Osteocyte (in vitro differentiated cells): Measurements from ENCODE around the gene CPO. TPM values are rescaled to one million over a fixed set of nuclear protein-coding genes. Genes with fewer than 3 reads are reported as not detected.

Experiments
- DNase-seq: peaks from one replicate; pipeline ENCODE4 v3.0.0; 2021; ENCODE audit warnings: mixed read lengths; ENCODE audit not compliant: unreplicated experiment; ENCODE audit errors: extremely low spot score
- H3K27ac Mint-ChIP-seq: one replicate; pipeline ENCODE4 v1.8.0; 2021; ENCODE audit warnings: mild to moderate bottlenecking, mixed read lengths; ENCODE audit not compliant: unreplicated experiment
- H3K27me3 Mint-ChIP-seq: one replicate; pipeline ENCODE4 v1.8.0; 2021; ENCODE audit warnings: mixed read lengths; ENCODE audit not compliant: unreplicated experiment
- H3K36me3 Mint-ChIP-seq: one replicate; pipeline ENCODE4 v1.8.0; 2021; ENCODE audit warnings: mixed read lengths; ENCODE audit not compliant: unreplicated experiment
- H3K4me1 Mint-ChIP-seq: one replicate; pipeline ENCODE4 v1.8.0; 2021; ENCODE audit warnings: mixed read lengths; ENCODE audit not compliant: unreplicated experiment
- H3K4me3 Mint-ChIP-seq: one replicate; pipeline ENCODE4 v1.8.0; 2021; ENCODE audit warnings: mild to moderate bottlenecking, moderate library complexity, mixed read lengths; ENCODE audit not compliant: unreplicated experiment
- H3K9me3 Mint-ChIP-seq: one replicate; pipeline ENCODE4 v1.8.0; 2021; ENCODE audit warnings: mixed read lengths; ENCODE audit not compliant: unreplicated experiment
- total RNA-seq: library from RNA; stranded (reverse); gene quantifications from 2 replicates; pipeline ENCODE4 v1.2.1, GENCODE V29; 2021
- TF ChIP-seq, protein P1 (sequence below): fragments of 200-600 bp; sonication (generic); IDR thresholded peaks from 2 replicates; pipeline ENCODE4 v1.5.0; 2021; ENCODE audit warnings: antibody characterized with exemption, mild to moderate bottlenecking, moderate library complexity

CPO gene
- total RNA-seq, 1 donor from 2014 or later: not detected

DNA sequence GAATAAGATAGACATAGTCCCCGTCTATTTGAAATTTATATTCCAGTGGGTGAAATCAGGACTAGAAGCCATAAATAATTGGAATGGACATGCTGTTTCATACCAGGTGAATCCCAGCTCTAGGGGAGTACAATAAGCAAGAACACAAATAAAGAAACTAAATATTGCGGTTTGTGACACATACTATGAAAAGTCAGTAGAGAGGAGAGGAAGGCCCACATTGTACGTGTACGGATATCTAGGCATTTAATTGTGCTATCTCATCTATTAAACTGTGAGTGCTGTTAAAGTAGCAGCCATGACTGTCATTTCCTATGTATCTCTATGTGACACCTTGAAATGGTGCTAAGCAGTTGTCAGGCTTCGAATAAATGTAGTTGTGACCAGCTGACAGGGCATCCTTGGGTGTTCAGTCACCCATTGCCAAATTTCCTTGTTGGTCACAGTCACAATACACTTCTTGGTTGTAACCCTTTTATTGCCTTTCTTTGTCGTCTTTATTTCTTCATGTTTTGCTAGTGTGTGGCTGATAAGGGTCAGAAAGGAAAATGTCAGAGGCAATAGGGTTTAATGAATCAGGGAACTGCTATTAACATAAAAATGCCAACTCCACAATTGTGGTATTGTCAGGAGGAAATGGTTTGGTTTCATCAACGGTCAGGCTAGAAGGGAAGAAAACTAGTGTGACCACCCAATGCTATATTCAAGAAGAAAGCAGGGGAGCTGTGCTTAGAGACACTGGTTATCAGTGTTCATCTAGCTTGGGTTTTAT, 31.5 kb downstream of the CPO start:
- peaks cover 6% of the 10 kb centered on the region for H3K4me1 Mint-ChIP-seq
- H3K36me3 Mint-ChIP-seq: no peaks in the 10 kb centered on the region
- TF ChIP-seq, protein P1, sequence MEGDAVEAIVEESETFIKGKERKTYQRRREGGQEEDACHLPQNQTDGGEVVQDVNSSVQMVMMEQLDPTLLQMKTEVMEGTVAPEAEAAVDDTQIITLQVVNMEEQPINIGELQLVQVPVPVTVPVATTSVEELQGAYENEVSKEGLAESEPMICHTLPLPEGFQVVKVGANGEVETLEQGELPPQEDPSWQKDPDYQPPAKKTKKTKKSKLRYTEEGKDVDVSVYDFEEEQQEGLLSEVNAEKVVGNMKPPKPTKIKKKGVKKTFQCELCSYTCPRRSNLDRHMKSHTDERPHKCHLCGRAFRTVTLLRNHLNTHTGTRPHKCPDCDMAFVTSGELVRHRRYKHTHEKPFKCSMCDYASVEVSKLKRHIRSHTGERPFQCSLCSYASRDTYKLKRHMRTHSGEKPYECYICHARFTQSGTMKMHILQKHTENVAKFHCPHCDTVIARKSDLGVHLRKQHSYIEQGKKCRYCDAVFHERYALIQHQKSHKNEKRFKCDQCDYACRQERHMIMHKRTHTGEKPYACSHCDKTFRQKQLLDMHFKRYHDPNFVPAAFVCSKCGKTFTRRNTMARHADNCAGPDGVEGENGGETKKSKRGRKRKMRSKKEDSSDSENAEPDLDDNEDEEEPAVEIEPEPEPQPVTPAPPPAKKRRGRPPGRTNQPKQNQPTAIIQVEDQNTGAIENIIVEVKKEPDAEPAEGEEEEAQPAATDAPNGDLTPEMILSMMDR: no peak
- no peak overlapping the region for H3K4me3 Mint-ChIP-seq
- no peak for DNase-seq
- peaks cover 9% of the 10 kb centered on the region for H3K27me3 Mint-ChIP-seq
- H3K27ac Mint-ChIP-seq: no peak overlapping the region
- peaks cover 5% of the 10 kb centered on the region for H3K9me3 Mint-ChIP-seq

DNA sequence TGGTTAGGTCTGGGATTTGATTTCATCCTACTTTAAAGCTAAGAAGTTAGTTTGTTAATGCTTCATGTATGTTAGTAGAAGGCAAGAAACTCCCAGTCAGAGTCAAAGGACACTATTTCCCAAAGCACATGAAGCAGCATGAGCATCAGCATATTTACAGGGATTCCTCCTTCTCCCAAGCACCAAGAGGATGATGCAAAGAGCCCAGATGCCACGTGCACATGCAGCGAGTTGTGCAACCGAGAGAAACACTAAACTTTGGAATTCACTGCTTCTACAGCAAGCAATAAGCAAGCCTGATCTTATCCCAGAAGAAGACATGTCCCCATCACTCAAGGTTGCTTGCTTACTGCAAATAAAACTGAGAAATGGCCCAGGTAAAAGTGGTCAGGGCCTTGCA, 32.5 kb downstream of the CPO start:
- H3K36me3 Mint-ChIP-seq: no peaks in the 10 kb centered on the region
- H3K9me3 Mint-ChIP-seq: peaks cover 5% of the 10 kb centered on the region
- no peak overlapping the region for H3K27ac Mint-ChIP-seq
- DNase-seq: no peak
- H3K4me1 Mint-ChIP-seq: peaks cover 6% of the 10 kb centered on the region
- H3K27me3 Mint-ChIP-seq: peaks cover 10% of the 10 kb centered on the region
- no peak overlapping the region for H3K4me3 Mint-ChIP-seq
- TF ChIP-seq, protein P1: no peak

DNA sequence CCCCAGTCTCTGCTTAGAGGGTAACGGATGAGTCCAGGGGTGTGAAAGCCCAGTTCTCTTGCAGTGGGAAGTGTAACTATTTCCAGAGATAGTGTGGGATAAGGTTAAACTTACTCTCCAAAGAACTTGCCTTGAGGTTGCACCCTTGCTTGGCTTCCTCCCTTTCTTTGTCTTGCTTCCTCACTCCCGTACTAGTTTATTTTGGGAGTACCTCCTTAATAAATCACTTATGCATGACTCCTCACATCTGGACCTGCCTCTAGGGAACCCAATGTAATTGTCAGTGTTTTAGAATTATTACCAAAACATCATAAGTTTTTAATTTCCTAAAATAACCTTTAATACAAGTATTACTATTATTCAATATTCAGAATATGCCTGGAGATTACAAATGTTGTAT, 35.2 kb downstream of the CPO start:
- DNase-seq: no peak
- Mint-ChIP-seq H3K36me3 (no peaks in the 10 kb centered on the region), H3K4me3 (no peak overlapping the region), H3K27me3 (peaks cover 13% of the 10 kb centered on the region), H3K27ac (no peak overlapping the region), H3K4me1 (no peaks in the 10 kb centered on the region), H3K9me3 (peaks cover 5% of the 10 kb centered on the region)
- TF ChIP-seq, protein P1: no peak

DNA sequence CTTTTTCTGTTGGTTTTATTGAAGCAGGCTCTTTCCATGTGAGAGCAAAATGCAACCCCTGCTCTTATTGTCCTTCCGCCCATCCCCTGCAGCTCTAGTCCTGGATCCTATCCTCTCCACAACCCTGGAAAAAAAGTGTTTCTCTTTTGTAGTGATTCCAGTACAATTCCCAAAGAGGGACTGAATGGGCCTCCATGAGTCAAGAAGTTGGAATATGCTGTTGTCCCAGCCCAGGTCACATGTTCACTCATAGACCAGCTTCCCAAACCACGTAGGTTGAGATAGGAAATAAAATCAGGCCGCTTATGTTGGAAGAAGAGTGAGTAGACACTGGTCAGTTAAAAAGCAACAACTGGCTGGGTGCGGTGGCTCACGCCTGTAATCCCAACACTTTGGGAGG, 39.4 kb downstream of the CPO start:
- H3K9me3 Mint-ChIP-seq: peaks cover 5% of the 10 kb centered on the region
- peaks cover 13% of the 10 kb centered on the region for H3K27me3 Mint-ChIP-seq
- H3K27ac Mint-ChIP-seq: no peak overlapping the region
- H3K36me3 Mint-ChIP-seq: no peaks in the 10 kb centered on the region
- H3K4me3 Mint-ChIP-seq: no peak overlapping the region
- DNase-seq: no peak
- H3K4me1 Mint-ChIP-seq: peaks cover 5% of the 10 kb centered on the region
- TF ChIP-seq, protein P1: no peak

DNA sequence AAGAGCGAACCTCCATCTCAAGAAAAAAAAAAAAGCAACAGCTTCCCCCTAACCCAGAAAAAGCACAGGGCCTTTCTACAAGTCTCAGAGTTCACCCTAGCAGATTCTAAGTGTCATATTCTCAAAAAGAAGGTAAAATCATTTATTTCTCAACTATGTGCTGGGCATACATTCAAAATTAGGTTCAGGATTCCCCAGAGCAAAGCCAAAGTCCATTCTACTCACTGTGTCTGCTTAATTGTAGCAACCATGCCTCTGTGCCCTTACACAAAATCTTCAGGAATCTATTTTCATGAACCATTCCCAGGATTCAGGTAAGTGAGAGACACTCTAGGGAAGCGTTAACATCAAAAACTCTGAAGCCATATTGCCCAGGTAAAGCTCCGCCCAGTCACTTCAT, 40.0 kb downstream of the CPO start:
- DNase-seq: no peak
- no peak overlapping the region for H3K4me3 Mint-ChIP-seq
- TF ChIP-seq, protein P1: no peak
- peaks cover 5% of the 10 kb centered on the region for H3K9me3 Mint-ChIP-seq
- H3K27ac Mint-ChIP-seq: no peak overlapping the region
- H3K36me3 Mint-ChIP-seq: no peaks in the 10 kb centered on the region
- peaks cover 10% of the 10 kb centered on the region for H3K27me3 Mint-ChIP-seq
- peaks cover 12% of the 10 kb centered on the region for H3K4me1 Mint-ChIP-seq
